NOMO-1 treated with dmso at 0.1 percent for 144 hours (cell line): ENCODE results near the gene VIPR2.
"Not testable (repeated sequence)": the region's sequence is repeated elsewhere in the genome, so short reads cannot be mapped to it uniquely, and the experiment has no call there.

Experiments used
- DNase-seq: peaks from one replicate; lab custom pipeline; 2025; ENCODE audit not compliant: unreplicated experiment; lab: John Stamatoyannopoulos, UW

The VIPR2 gene

GRCh38 chr7:159140170-159140910 is 4.3 kb downstream of the VIPR2 start:
- no peak for DNase-seq

- no peak for DNase-seq
These were observed 5.0 kb downstream of the VIPR2 start for GRCh38 chr7:159139639-159140038.

- no peak for DNase-seq
These were observed 5.5 kb downstream of the VIPR2 start for GRCh38 chr7:159139202-159139601.

GRCh38 chr7:159138508-159138907 is 6.2 kb downstream of the VIPR2 start:
- no peak for DNase-seq

GRCh38 chr7:159137906-159138305 is 6.8 kb downstream of the VIPR2 start:
- DNase-seq, result no peak

- no peak for DNase-seq
These were observed 7.8 kb downstream of the VIPR2 start for GRCh38 chr7:159136846-159137245.

- DNase-seq, result no peak
These were observed 8.2 kb downstream of the VIPR2 start for GRCh38 chr7:159136442-159136841.

GRCh38 chr7:159136013-159136412 is 8.7 kb downstream of the VIPR2 start:
- DNase-seq, result no peak

GRCh38 chr7:159132670-159133443 is 11.8 kb downstream of the VIPR2 start:
- not testable (repeated sequence) for DNase-seq

- DNase-seq, result no peak
These were observed 13.8 kb downstream of the VIPR2 start for GRCh38 chr7:159130820-159131219.

- no peak for DNase-seq
These were observed 14.4 kb downstream of the VIPR2 start for GRCh38 chr7:159130199-159130775.

- DNase-seq, result no peak
These were observed 15.9 kb downstream of the VIPR2 start for GRCh38 chr7:159128767-159129166.

GRCh38 chr7:159127691-159128642 is 16.7 kb downstream of the VIPR2 start:
- no peak for DNase-seq

- DNase-seq, result no peak
These were observed 18.1 kb downstream of the VIPR2 start for GRCh38 chr7:159126311-159127260.

- no peak for DNase-seq
These were observed 18.8 kb downstream of the VIPR2 start for GRCh38 chr7:159125955-159126270.

GRCh38 chr7:159125104-159125954 is 19.3 kb downstream of the VIPR2 start:
- DNase-seq, result no peak

- DNase-seq, result not testable (repeated sequence)
These were observed 20.9 kb downstream of the VIPR2 start for GRCh38 chr7:159123793-159124192.

- not testable (repeated sequence) for DNase-seq
These were observed 21.4 kb downstream of the VIPR2 start for GRCh38 chr7:159123294-159123693.

GRCh38 chr7:159122276-159122675 is 22.4 kb downstream of the VIPR2 start:
- no peak for DNase-seq
